ENCODE results near the gene INAVA.
"Not testable (repeated sequence)": the region's sequence is repeated elsewhere in the genome, so short reads cannot be mapped to it uniquely, and the experiment has no call there.

- TF ChIP-seq CTCF (IDR thresholded peaks at IDR 0.05; ENCODE audit: low read depth, low read length, poor library complexity, severe bottlenecking); EZH2phosphoT487 (IDR thresholded peaks at IDR 0.05; ENCODE audit: borderline replicate concordance, low read length): not testable (repeated sequence)
These were observed 40.7 kb downstream of the INAVA start for GRCh38 chr1:200935286-200935962.

Measured in DOHH2 (cell line).